ENCODE data around the gene SLC51A.
"Not testable (repeated sequence)": the region's sequence is repeated elsewhere in the genome, so short reads cannot be mapped to it uniquely, and the experiment has no call there.

Gene SLC51A

GRCh38 chr3:196208942-196209695, 7.2 kb upstream of the SLC51A start:
- Histone ChIP-seq H3K18ac (ENCODE audit: low read depth in 1 of 2, low read length in 2 of 2) (no peak overlapping the region), H2BK12ac (ENCODE audit: low read length in 2 of 2) (no peak overlapping the region), H2BK5ac (ENCODE audit: low read depth, low read length, poor library complexity, severe bottlenecking) (no peak overlapping the region), H2BK120ac (ENCODE audit: low read depth, low read length) (no peak overlapping the region), H3K27ac (ENCODE audit: low read length, poor library complexity, severe bottlenecking) (no peak overlapping the region), H3K4me3 (ENCODE audit: insufficient read depth in 1 of 2, low read depth in 1 of 2, low read length in 2 of 2) (no peak overlapping the region), H3K23ac (ENCODE audit: low read length in 2 of 2) (no peak overlapping the region), H3K14ac (ENCODE audit: low read length in 2 of 2) (no peak overlapping the region), H3K79me1 (replicated peaks; ENCODE audit: low read length, poor library complexity, severe bottlenecking) (no peaks in the 10 kb centered on the region), H2AK5ac (ENCODE audit: low read length, severe bottlenecking) (no peak overlapping the region), H3K27me3 (ENCODE audit: control insufficient read depth in 1 of 2, insufficient read depth in 1 of 2, low read length in 2 of 2) (peaks cover 5 to 35% of the 10 kb centered on the region in 2 experiments), H3K4ac (ENCODE audit: low read depth in 1 of 2, low read length in 2 of 2) (no peak overlapping the region), H3K36me3 (ENCODE audit: control insufficient read depth in 1 of 2, insufficient read depth in 2 of 2, low read depth in 1 of 2, low read length in 2 of 2) (no peaks in the 10 kb centered on the region), H2BK15ac (ENCODE audit: low read depth, poor library complexity, severe bottlenecking) (no peak overlapping the region), H2AFZ (ENCODE audit: low read depth, low read length) (no peak overlapping the region), H4K8ac (ENCODE audit: low read length) (no peak overlapping the region), H4K91ac (ENCODE audit: low read length) (peak overlapping the region; percentile 64), H3K4me1 (ENCODE audit: control insufficient read depth, insufficient read depth, low read depth, low read length) (peaks cover 9% of the 10 kb centered on the region), H3K4me2 (ENCODE audit: low read length, poor library complexity, severe bottlenecking) (no peak overlapping the region), H3K9me3 (ENCODE audit: control insufficient read depth, low read length) (peaks cover 5% of the 10 kb centered on the region), H3K9ac (ENCODE audit: low read length) (no peak overlapping the region)
- DNase-seq, result no peak
- WGBS, result 91% methylated on average over 22 of the region's 24 CpGs

GRCh38 chr3:196209944-196210672, 6.2 kb upstream of the SLC51A start:
- not testable (repeated sequence) for H4K8ac ChIP-seq (ENCODE audit: low read length); H3K36me3 ChIP-seq (ENCODE audit: control insufficient read depth in 1 of 2, insufficient read depth in 2 of 2, low read depth in 1 of 2, low read length in 2 of 2); H3K4me2 ChIP-seq (ENCODE audit: low read length, poor library complexity, severe bottlenecking); H3K4ac ChIP-seq (ENCODE audit: low read depth in 1 of 2, low read length in 2 of 2); H3K4me3 ChIP-seq (ENCODE audit: insufficient read depth in 1 of 2, low read depth in 1 of 2, low read length in 2 of 2); H3K9me3 ChIP-seq (ENCODE audit: control insufficient read depth, low read length); H2AFZ ChIP-seq (ENCODE audit: low read depth, low read length); H2AK5ac ChIP-seq (ENCODE audit: low read length, severe bottlenecking); H2BK15ac ChIP-seq (ENCODE audit: low read depth, poor library complexity, severe bottlenecking); H3K9ac ChIP-seq (ENCODE audit: low read length); H3K14ac ChIP-seq (ENCODE audit: low read length in 2 of 2); H2BK5ac ChIP-seq (ENCODE audit: low read depth, low read length, poor library complexity, severe bottlenecking); H3K79me1 ChIP-seq (replicated peaks; ENCODE audit: low read length, poor library complexity, severe bottlenecking); DNase-seq; H2BK12ac ChIP-seq (ENCODE audit: low read length in 2 of 2); H3K18ac ChIP-seq (ENCODE audit: low read depth in 1 of 2, low read length in 2 of 2); H4K91ac ChIP-seq (ENCODE audit: low read length); H3K27ac ChIP-seq (ENCODE audit: low read length, poor library complexity, severe bottlenecking); H3K23ac ChIP-seq (ENCODE audit: low read length in 2 of 2); H2BK120ac ChIP-seq (ENCODE audit: low read depth, low read length)
- Histone ChIP-seq H3K27me3 (ENCODE audit: control insufficient read depth in 1 of 2, insufficient read depth in 1 of 2, low read length in 2 of 2) (peaks cover 5 to 36% of the 10 kb centered on the region in 2 experiments), H3K4me1 (ENCODE audit: control insufficient read depth, insufficient read depth, low read depth, low read length) (peaks cover 14% of the 10 kb centered on the region)
- WGBS, result 92% methylated on average over 11 of the region's 11 CpGs

- H3K18ac ChIP-seq (ENCODE audit: low read depth in 1 of 2, low read length in 2 of 2), result no peak within 1 kb of the TSS
- no peak within 1 kb of the TSS for H3K4me2 ChIP-seq (ENCODE audit: low read length, poor library complexity, severe bottlenecking)
- H3K27me3 ChIP-seq (ENCODE audit: control insufficient read depth in 1 of 2, insufficient read depth in 1 of 2, low read length in 2 of 2), result peaks cover 5 to 36% of the 10 kb centered on the region in 2 experiments
- H3K4me3 ChIP-seq (ENCODE audit: insufficient read depth in 1 of 2, low read depth in 1 of 2, low read length in 2 of 2), result no peak within 1 kb of the TSS
- H3K23ac ChIP-seq (ENCODE audit: low read length in 2 of 2), result no peak within 1 kb of the TSS
- peaks cover 14% of the 10 kb centered on the region for H3K4me1 ChIP-seq (ENCODE audit: control insufficient read depth, insufficient read depth, low read depth, low read length)
- H2BK5ac ChIP-seq (ENCODE audit: low read depth, low read length, poor library complexity, severe bottlenecking), result no peak within 1 kb of the TSS
- WGBS, result 77% methylated on average over 21 of the region's 23 CpGs
- H4K8ac ChIP-seq (ENCODE audit: low read length), result no peak within 1 kb of the TSS
- H2AK5ac ChIP-seq (ENCODE audit: low read length, severe bottlenecking), result no peak within 1 kb of the TSS
- H3K9ac ChIP-seq (ENCODE audit: low read length), result no peak within 1 kb of the TSS
- no peak within 1 kb of the TSS for H2BK120ac ChIP-seq (ENCODE audit: low read depth, low read length)
- H3K79me1 ChIP-seq (replicated peaks; ENCODE audit: low read length, poor library complexity, severe bottlenecking), result no peaks in the 10 kb centered on the region
- H3K9me3 ChIP-seq (ENCODE audit: control insufficient read depth, low read length), result no peaks in the 10 kb centered on the region
- H3K14ac ChIP-seq (ENCODE audit: low read length in 2 of 2), result no peak within 1 kb of the TSS
- H2BK12ac ChIP-seq (ENCODE audit: low read length in 2 of 2), result no peak within 1 kb of the TSS
- no peak within 1 kb of the TSS for H3K4ac ChIP-seq (ENCODE audit: low read depth in 1 of 2, low read length in 2 of 2)
- no peak within 1 kb of the TSS for H2BK15ac ChIP-seq (ENCODE audit: low read depth, poor library complexity, severe bottlenecking)
- no peak for DNase-seq
- no peak within 1 kb of the TSS for H2AFZ ChIP-seq (ENCODE audit: low read depth, low read length)
- H3K36me3 ChIP-seq (ENCODE audit: control insufficient read depth in 1 of 2, insufficient read depth in 2 of 2, low read depth in 1 of 2, low read length in 2 of 2), result no peaks in the 10 kb centered on the region
- H4K91ac ChIP-seq (ENCODE audit: low read length), result no peak within 1 kb of the TSS
- no peak within 1 kb of the TSS for H3K27ac ChIP-seq (ENCODE audit: low read length, poor library complexity, severe bottlenecking)
These were observed 5.4 kb upstream of the SLC51A start, which contains the start of gene ZDHHC19 for GRCh38 chr3:196210673-196211556. Gene ZDHHC19 (minus strand): TSS chr3:196211400. CDS start chr3:196211315, 85 bp downstream.

All from mesenchymal stem cell (in vitro differentiated cells and primary cell).